Lung microvascular endothelial cell (primary cell): ENCODE results near the gene FOCAD. TPM values are rescaled to one million over a fixed set of nuclear protein-coding genes. Genes with fewer than 3 reads are reported as not detected.
"Not testable (repeated sequence)": the region's sequence is repeated elsewhere in the genome, so short reads cannot be mapped to it uniquely, and the experiment has no call there.

Experiments
- DNase-seq, 2 donors: peaks; one replicate each; pipeline versions ENCODE4 v3.0.0 to v3.0.0-alpha.2; 2010; ENCODE audit warnings: low read depth in 2 of 2
- total RNA-seq: library from RNA; depleted of rRNA; stranded (reverse); fragments of >200 nt; gene quantifications from 2 replicates; pipeline ENCODE4 v1.2.1, GENCODE V29; 2014

Gene FOCAD
- total RNA-seq, 1 donor from 2014 or later = 102 TPM

- no peak for DNase-seq
Measured at GRCh38 chr9:20950707-20951106, 266.6 kb downstream of the FOCAD start.

DNA sequence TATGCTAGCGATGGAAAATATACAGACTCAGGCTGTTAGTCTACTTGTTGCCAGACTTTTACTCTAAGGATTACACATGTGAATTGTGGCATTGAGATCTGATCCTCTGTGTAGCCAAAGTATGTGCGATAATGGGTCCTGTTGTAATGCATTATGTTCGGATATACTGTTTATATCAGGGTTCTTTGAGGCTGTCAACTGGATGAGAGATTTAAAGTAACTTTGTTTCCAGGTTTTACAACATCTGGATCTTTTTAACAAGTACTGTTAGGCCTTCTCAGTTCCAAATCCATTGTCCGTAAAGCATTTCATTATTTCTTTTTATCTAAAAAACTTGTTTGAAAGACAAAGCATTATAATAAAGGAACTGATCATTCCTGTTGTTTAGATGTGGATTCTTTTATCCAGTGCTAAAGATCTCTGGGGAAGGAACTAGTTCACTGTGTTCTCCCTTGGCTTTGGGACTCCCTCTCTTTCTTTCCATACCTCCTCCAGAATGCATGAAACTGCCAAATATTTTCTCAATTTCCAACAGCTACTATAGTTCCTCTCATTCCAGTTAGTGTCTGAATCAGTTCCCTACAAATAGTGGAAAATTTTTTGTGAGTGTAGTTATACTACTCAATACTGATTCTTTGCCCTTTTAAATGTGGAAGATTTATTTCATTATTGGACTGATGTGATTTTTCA lies 278.6 kb downstream of the FOCAD start:
- DNase-seq = no peak

DNA sequence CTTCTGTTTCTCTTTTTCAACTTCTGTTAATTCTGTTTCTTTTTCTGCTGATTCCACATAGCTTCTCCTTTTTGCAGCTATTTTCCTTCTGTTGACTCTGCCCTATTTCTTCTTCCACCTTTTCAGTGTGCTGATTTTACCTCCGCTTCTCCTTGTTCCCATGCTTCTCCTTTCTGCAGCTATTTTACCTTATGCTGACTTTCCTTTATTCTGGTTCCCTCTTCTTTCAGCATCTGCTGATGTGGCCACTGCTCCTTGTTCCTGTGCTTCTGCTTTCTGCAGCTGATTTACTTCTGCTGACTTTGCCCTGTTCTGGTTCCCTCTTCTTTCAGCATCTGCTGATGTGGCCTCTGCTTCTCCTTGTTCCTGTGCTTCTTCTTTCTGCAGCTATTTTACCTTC lies 288.6 kb downstream of the FOCAD start:
- no peak for DNase-seq

GRCh38 chr9:20973246-20973947 lies 289.3 kb downstream of the FOCAD start:
- not testable (repeated sequence) for DNase-seq

DNA sequence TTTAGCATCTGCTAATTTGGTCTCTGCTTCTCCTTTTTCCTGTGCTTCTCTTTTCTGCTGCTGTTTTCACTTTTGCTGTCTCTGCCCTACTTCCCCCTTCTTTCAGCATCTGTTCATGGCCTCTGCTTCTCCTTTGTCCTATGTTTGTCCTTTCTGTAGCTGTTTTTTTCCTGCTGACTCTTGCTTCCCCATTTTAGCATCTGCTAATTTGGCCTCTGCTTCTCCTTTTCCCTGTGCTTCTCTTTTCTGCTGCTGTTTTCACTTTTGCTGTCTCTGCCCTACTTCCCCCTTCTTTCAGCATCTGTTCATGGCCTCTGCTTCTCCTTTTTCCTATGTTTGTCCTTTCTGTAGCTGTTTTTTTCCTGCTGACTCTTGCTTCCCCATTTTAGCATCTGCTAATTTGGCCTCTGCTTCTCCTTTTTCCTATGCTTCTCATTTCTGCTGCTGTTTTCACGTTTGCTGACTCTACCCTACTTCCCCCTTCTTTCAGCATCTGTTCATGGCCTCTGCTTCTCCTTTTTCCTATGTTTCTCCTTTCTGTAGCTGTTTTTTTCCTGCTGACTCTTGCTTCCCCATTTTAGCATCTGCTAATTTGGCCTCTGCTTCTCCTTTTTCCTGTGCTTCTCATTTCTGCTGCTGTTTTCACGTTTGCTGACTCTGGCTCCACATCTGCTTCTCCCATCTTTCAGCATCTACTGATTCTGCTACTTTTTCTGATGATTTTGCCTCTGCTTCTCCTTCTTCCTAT lies 290.3 kb downstream of the FOCAD start:
- DNase-seq = not testable (repeated sequence)

DNA sequence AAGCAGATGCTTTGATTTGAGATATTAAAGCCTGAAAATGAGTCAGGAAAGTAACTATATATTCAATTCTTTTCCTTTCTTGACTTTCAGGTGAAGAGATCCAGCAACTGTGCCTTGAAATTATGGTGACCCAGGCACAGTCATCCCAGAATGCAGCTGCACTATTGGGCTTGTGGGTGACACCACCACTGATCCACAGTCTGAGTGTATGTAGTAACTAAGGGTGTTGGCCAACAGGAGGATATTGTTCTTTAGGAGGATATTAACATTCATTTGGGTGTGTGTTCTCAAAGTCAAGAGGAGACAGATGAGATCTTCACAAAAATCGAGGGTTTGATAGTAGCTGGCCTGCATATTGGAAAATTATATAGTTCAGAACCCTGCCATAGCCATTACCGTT lies 294.2 kb downstream of the FOCAD start:
- no peak for DNase-seq

GRCh38 chr9:20980832-20981455 lies 296.9 kb downstream of the FOCAD start:
- peak; percentile 12 to 63 for DNase-seq

- DNase-seq = peak in 1 of 2 donors; percentile 41
Measured at GRCh38 chr9:20981486-20981885, 297.4 kb downstream of the FOCAD start.

DNA sequence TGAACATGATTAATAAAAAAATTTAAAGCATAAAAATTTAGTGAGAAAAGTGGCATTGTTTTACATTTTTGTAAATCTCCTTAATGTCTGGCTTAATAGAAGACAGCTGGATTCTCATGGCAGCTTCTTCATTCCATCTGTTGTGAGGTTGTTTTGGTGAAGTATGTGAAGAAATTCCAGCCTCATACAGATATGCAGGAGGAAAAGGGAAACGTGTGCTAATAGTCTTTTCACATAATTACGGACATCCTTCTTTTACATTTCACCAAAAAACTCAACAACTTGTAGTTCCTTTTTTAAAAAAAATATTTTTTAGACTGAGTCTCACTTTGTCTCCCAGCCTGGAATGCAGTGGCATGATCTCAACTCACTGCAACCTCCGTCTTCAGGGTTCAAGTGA lies 300.4 kb downstream of the FOCAD start:
- DNase-seq = no peak

DNA sequence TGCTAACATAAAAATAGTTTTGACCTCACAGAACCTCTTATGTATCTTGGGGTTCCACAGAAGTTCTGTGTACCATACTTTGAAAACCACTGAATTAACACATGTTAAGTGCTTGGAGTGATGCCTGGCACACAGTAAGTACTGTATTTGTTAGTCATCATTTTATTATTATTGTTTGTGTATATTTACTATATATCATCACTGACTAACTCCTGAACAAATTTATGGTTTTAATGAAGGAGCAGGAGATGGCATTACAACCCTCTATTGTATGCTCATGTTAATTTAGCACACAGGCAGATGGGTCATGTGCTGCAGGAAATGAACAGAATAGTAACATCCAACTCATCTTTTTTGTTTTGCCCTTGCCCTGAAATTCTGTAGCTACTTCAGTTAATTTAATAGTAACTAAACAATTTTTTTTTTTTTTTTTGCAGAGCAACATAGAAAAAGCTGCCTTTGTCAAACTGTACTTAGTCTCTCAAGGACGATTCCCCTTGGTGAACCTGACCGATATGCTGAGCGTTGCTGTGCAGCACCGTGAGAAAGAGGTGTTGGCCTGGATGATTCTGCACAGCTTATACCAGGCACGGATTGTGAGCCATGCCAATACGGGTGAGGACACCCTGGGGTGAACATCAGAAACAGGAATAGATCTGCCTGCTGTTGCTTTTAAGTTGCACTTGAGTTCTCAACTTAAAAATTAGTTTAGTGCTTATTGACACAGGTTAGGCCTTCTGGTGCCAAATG lies 302.0 kb downstream of the FOCAD start:
- DNase-seq = peak in 1 of 2 donors; percentile 1

DNA sequence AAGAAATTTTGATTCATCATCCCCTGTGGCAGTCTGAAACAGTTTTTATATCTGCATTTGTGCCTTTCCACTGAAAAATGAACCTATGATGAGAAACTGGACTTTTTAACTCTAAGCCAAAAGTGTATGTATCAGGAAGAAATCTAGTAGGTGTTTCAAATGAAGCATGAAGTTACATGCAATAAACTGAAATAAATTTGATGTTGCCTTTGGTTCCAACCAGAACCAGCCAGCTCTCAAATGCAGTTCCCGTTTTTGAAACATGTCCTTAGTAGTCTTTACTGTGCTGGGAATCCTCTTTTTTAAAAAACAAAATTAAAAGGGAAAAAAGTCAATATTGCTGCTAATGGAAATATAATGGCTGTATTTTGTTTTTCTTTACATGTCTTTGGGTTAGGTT lies 303.5 kb downstream of the FOCAD start:
- DNase-seq = no peak

DNA sequence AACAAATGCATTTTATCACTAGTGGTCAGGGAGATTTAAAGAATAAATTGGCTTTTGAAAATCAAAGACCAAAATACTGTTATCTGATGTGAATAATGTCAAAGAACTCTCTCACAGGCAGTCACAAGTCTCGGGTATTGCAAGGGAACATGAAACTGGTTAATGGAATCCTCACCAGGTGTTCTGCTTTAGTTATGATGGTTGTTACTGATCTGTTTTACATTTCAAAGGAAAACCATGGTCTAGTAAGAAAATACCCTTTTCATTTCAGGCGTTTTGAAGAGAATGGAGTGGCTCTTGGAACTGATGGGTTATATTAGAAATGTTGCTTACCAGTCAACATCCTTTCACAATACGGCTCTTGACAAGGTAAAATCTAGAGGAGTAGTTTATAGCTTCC lies 304.0 kb downstream of the FOCAD start:
- DNase-seq = no peak

- DNase-seq = no peak
Measured at GRCh38 chr9:20988671-20989315, 304.7 kb downstream of the FOCAD start.

- DNase-seq = no peak
Measured at GRCh38 chr9:20989923-20990341, 305.9 kb downstream of the FOCAD start.

GRCh38 chr9:20990867-20991266 lies 306.8 kb downstream of the FOCAD start:
- DNase-seq = no peak

DNA sequence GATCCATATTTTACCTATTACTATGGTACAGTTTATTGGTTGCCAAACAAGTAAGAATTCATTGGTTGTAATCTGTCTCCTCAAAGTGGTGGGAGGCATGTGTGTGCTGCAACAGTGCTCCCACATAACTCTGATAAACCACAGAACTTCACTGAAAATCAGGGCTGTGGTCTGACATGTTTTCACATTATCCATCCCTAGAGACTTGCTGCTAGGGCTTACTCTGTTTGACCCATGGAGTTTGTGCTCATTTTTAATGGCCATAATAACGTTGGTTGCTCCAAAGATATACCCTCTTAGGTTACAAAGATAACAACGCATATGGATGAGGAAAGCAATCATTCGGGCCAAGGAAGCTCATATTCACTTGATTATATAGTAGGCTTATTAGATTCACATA lies 310.4 kb downstream of the FOCAD start:
- no peak for DNase-seq

- DNase-seq = no peak
Measured at GRCh38 chr9:20995616-20996015, 311.6 kb downstream of the FOCAD start.

GRCh38 chr9:20996809-20997208 lies 312.8 kb downstream of the FOCAD start:
- no peak for DNase-seq

DNA sequence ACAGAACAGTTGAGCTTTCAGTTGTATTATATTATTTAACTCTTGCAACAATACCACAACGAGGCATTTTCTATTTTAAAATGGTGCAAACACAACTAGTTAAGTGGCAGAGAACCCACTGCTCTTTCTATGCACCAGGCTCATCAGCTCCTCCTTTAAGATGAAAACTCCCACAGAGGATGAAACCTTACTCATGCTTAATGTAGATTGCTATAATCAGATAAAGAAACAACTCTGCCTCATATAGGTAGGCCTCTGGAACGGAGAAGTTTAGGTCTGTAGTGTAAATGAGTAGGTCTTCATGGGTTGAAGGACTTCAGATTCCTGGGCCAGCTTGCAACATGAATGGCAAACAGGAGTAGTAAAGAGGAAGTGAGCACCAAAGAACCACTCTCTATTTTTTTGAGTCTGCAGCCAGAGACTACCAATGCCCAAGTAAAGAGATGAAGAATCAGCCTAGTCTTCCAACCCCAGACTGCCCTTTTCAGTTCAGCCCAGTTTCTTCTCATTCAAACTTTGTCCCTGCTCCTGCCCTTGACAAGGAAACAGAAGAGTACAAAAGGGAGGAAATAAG lies 313.5 kb downstream of the FOCAD start:
- no peak for DNase-seq

GRCh38 chr9:21001581-21001980 lies 317.5 kb downstream of the FOCAD start:
- no peak for DNase-seq
